Ishikawa (cell line): ENCODE results near the gene GOLGA8B.

Experiments used
- CEBPB ChIP-seq: IDR thresholded peaks from 2 replicates; pipeline ENCODE4 v1.6.1; 2012
- CREB1 ChIP-seq: IDR thresholded peaks from 2 replicates; pipeline ENCODE4 v1.6.1; 2012; ENCODE audit warnings: low read depth
- EGR1 ChIP-seq: IDR thresholded peaks from 2 replicates; pipeline ENCODE4 v1.6.1; 2012
- EP300 ChIP-seq: IDR thresholded peaks from 2 replicates; pipeline ENCODE4 v1.6.1; 2012; ENCODE audit warnings: borderline replicate concordance
- MAX ChIP-seq: IDR thresholded peaks from 2 replicates; pipeline ENCODE4 v1.6.1; 2012
- NFIC ChIP-seq: IDR thresholded peaks from 2 replicates; pipeline ENCODE4 v1.6.1; 2012
- RAD21 ChIP-seq: IDR thresholded peaks from 2 replicates; pipeline ENCODE4 v1.6.1; 2012; ENCODE audit warnings: low read depth
- REST ChIP-seq: IDR thresholded peaks from 2 replicates; pipeline ENCODE4 v1.6.1; 2012; ENCODE audit warnings: low read depth, mild to moderate bottlenecking
- TAF1 ChIP-seq: IDR thresholded peaks from 2 replicates; pipeline ENCODE4 v1.6.1; 2012; ENCODE audit warnings: low read depth, mild to moderate bottlenecking
- TCF12 ChIP-seq: IDR thresholded peaks from 2 replicates; pipeline ENCODE4 v1.6.1; 2012; ENCODE audit warnings: low read depth
- TEAD4 ChIP-seq: IDR thresholded peaks from 2 replicates; pipeline ENCODE4 v1.6.1; 2012
- YY1 ChIP-seq: IDR thresholded peaks from 2 replicates; pipeline ENCODE4 v1.6.1; 2012; ENCODE audit warnings: low read depth
- ZBTB7A ChIP-seq: IDR thresholded peaks from 2 replicates; pipeline ENCODE4 v1.6.1; 2012; ENCODE audit warnings: low read depth

GRCh38 chr15:34606545-34606944 lies 23.1 kb upstream of the GOLGA8B start:
- TF ChIP-seq EP300, result no peak
- TF ChIP-seq REST, result no peak
- no peak for TF ChIP-seq TCF12
- no peak for TF ChIP-seq CEBPB
- no peak for TF ChIP-seq NFIC
- no peak for TF ChIP-seq YY1
- TF ChIP-seq RAD21, result no peak
- TF ChIP-seq TAF1, result no peak
- TF ChIP-seq CREB1, result no peak
- no peak for TF ChIP-seq MAX
- no peak for TF ChIP-seq ZBTB7A
- no peak for TF ChIP-seq TEAD4
- TF ChIP-seq EGR1, result no peak
